ENCODE results near the gene RPS28.
"Not testable (repeated sequence)": the region's sequence is repeated elsewhere in the genome, so short reads cannot be mapped to it uniquely, and the experiment has no call there.

RPS28 gene

GRCh38 chr19:8321067-8321985 lies at the start of gene RPS28, which contains the start of gene NDUFA7:
RPS28 (plus strand) TSS chr19:8321496; CDS start chr19:8321531, 35 bp downstream.
NDUFA7 (minus strand) TSS chr19:8321375; CDS start chr19:8321358, 17 bp downstream.
- peak; percentile 93 to 98 for DNase-seq (ENCODE audit: low read depth in 2 of 2)

- not testable (repeated sequence) for DNase-seq (ENCODE audit: low read depth in 2 of 2)
Observed at GRCh38 chr19:8276508-8276907, 44.8 kb upstream of the RPS28 start.

- DNase-seq (ENCODE audit: low read depth in 2 of 2), result not testable (repeated sequence)
Observed at GRCh38 chr19:8291337-8291736, 30.0 kb upstream of the RPS28 start.

GRCh38 chr19:8302357-8302691 lies 19.0 kb upstream of the RPS28 start:
- DNase-seq (ENCODE audit: low read depth in 2 of 2), result no peak

GRCh38 chr19:8302734-8303133 lies 18.6 kb upstream of the RPS28 start:
- no peak for DNase-seq (ENCODE audit: low read depth in 2 of 2)

- DNase-seq (ENCODE audit: low read depth in 2 of 2), result no peak
Observed at GRCh38 chr19:8304841-8305621, 16.3 kb upstream of the RPS28 start.

GRCh38 chr19:8305798-8306197 lies 15.5 kb upstream of the RPS28 start:
- no peak for DNase-seq (ENCODE audit: low read depth in 2 of 2)

GRCh38 chr19:8306235-8307054 lies 14.9 kb upstream of the RPS28 start:
- no peak for DNase-seq (ENCODE audit: low read depth in 2 of 2)

GRCh38 chr19:8307400-8307964 lies 13.8 kb upstream of the RPS28 start:
- DNase-seq (ENCODE audit: low read depth in 2 of 2), result no peak

GRCh38 chr19:8307965-8308866 lies 13.1 kb upstream of the RPS28 start, which contains the start of gene CD320:
CD320 (minus strand) TSS chr19:8308358; CDS start chr19:8308290, 68 bp downstream.
- DNase-seq (ENCODE audit: low read depth in 2 of 2), result peak; percentile 74 to 85

GRCh38 chr19:8308891-8309291 lies 12.4 kb upstream of the RPS28 start:
- DNase-seq (ENCODE audit: low read depth in 2 of 2), result no peak

- DNase-seq (ENCODE audit: low read depth in 2 of 2), result no peak
Observed at GRCh38 chr19:8310342-8311055, 10.8 kb upstream of the RPS28 start.

GRCh38 chr19:8311461-8312260 lies 9.6 kb upstream of the RPS28 start:
- DNase-seq (ENCODE audit: low read depth in 2 of 2), result no peak

- not testable (repeated sequence) for DNase-seq (ENCODE audit: low read depth in 2 of 2)
Observed at GRCh38 chr19:8314981-8315640, 6.2 kb upstream of the RPS28 start.

- no peak for DNase-seq (ENCODE audit: low read depth in 2 of 2)
Observed at GRCh38 chr19:8316351-8317125, 4.8 kb upstream of the RPS28 start.

- DNase-seq (ENCODE audit: low read depth in 2 of 2), result not testable (repeated sequence)
Observed at GRCh38 chr19:8318835-8319234, 2.5 kb upstream of the RPS28 start.

GRCh38 chr19:8319807-8320520 lies 1.3 kb upstream of the RPS28 start:
- DNase-seq (ENCODE audit: low read depth in 2 of 2), result no peak
